Measurements from ENCODE around the gene PSMA5.
"Not testable (repeated sequence)": the region's sequence is repeated elsewhere in the genome, so short reads cannot be mapped to it uniquely, and the experiment has no call there.

GRCh38 chr1:109473284-109474057 is 47.2 kb upstream of the PSMA5 start:
- TF ChIP-seq POLR2AphosphoS5, TAF1, POLR2A, POU2F2, SPI1 (IDR thresholded peaks at IDR 0.05; ENCODE audit: low read depth, low read length): not testable (repeated sequence)

All from GM12891 (cell line).